ENCODE results near the gene KRTAP19-4. TPM values are rescaled to one million over a fixed set of nuclear protein-coding genes. Genes with fewer than 3 reads are reported as not detected.

Gene KRTAP19-4, protein sequence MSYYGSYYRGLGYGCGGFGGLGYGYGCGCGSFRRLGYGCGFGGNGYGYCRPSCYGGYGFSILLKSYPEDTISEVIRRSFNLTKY
- not detected for total RNA-seq (2013)
- polyA plus RNA-seq (not detected), polyA minus RNA-seq (not detected in 2 replicates), total RNA-seq (0 reads per million in 11 experiments)

GRCh38 chr21:30497065-30497464 lies at the start of gene KRTAP19-4:
TSS of gene KRTAP19-4 (minus strand) at chr21:30497165. CDS start at chr21:30497110, 55 bp downstream.
- WGBS (ENCODE audit: insufficient coverage) = 67% methylated on average over 2 of the region's 4 CpGs
- no peak within 1 kb of the TSS for H3K4me2 ChIP-seq (replicated peaks; ENCODE audit: extremely low read depth, low read length, poor library complexity, severe bottlenecking)

GRCh38 chr21:30541764-30542163 lies 44.8 kb upstream of the KRTAP19-4 start, which contains the start of gene KRTAP19-6:
TSS of gene KRTAP19-6 (minus strand) at chr21:30541864. CDS start at chr21:30541833, 31 bp downstream.
- peaks cover 8 to 12% of the 10 kb centered on the region in 2 donors for H3K9me3 ChIP-seq (replicated peaks in 1 of 2; ENCODE audit: control insufficient read depth in 1 of 2, insufficient read depth in 1 of 2, low read length in 2 of 2)
- no peaks in the 10 kb centered on the region for H4K20me1 ChIP-seq (ENCODE audit: insufficient read depth, low read length)
- H3K79me2 ChIP-seq (ENCODE audit: insufficient read depth, low read length) = no peaks in the 10 kb centered on the region
- H2AFZ ChIP-seq (ENCODE audit: insufficient read depth, low read depth, low read length, poor library complexity, severe bottlenecking) = no peak within 1 kb of the TSS
- H3K27ac ChIP-seq (ENCODE audit: low read depth in 1 of 2, low read length in 2 of 2) = no peak within 1 kb of the TSS
- peaks cover 0 to 3% (median 0%) of the 10 kb centered on the region in 3 donors for H3K27me3 Mint-ChIP-seq (ENCODE audit: low read depth in 3 of 3)
- no peak within 1 kb of the TSS for H3K27ac Mint-ChIP-seq
- DNase-seq = no peak
- no peaks in the 10 kb centered on the region for H3K4me1 ChIP-seq (ENCODE audit: control insufficient read depth in 1 of 2, insufficient read depth in 2 of 2, low read length in 2 of 2)
- no peaks in the 10 kb centered on the region for H3K4me1 Mint-ChIP-seq
- H3K9me3 Mint-ChIP-seq = peaks cover 0 to 14% (median 5%) of the 10 kb centered on the region in 7 donors
- H3K27me3 ChIP-seq (ENCODE audit: control insufficient read depth in 2 of 2, insufficient read depth in 2 of 2, low read length in 2 of 2) = no peaks in the 10 kb centered on the region
- no CpG with 5 or more reads among the region's 1 CpG for WGBS (ENCODE audit: insufficient coverage)
- H3K36me3 Mint-ChIP-seq = no peaks in the 10 kb centered on the region
- H3K4me3 ChIP-seq (replicated peaks in 1 of 3; ENCODE audit: low read depth in 2 of 3, low read length in 3 of 3) = no peak within 1 kb of the TSS
- no peak within 1 kb of the TSS for H3K4me3 Mint-ChIP-seq
- no peak for TF ChIP-seq CTCF (IDR thresholded peaks at IDR 0.05)
- no peaks in the 10 kb centered on the region for H3K36me3 ChIP-seq (replicated peaks in 1 of 2; ENCODE audit: control insufficient read depth in 1 of 2, insufficient read depth in 2 of 2, low read length in 2 of 2)
- H3K9ac ChIP-seq (ENCODE audit: insufficient read depth, low read length, poor library complexity, severe bottlenecking) = no peak within 1 kb of the TSS
- H3K4me2 ChIP-seq (replicated peaks; ENCODE audit: extremely low read depth, low read length, poor library complexity, severe bottlenecking) = no peak within 1 kb of the TSS
- intact Hi-C loops (cut with micrococcal nuclease) = no loop called here

More at GRCh38 chr21:30497065-30497464, at the start of gene KRTAP19-4:
- Histone ChIP-seq H3K9ac (ENCODE audit: insufficient read depth, low read length, poor library complexity, severe bottlenecking) (no peak within 1 kb of the TSS), H3K27ac (ENCODE audit: low read depth in 1 of 2, low read length in 2 of 2) (no peak within 1 kb of the TSS), H3K9me3 (replicated peaks in 1 of 2; ENCODE audit: control insufficient read depth in 1 of 2, insufficient read depth in 1 of 2, low read length in 2 of 2) (peaks cover 11 to 16% of the 10 kb centered on the region in 2 donors), H3K27me3 (ENCODE audit: control insufficient read depth in 2 of 2, insufficient read depth in 2 of 2, low read length in 2 of 2) (no peaks in the 10 kb centered on the region), H3K79me2 (ENCODE audit: insufficient read depth, low read length) (no peaks in the 10 kb centered on the region), H3K4me1 (ENCODE audit: control insufficient read depth in 1 of 2, insufficient read depth in 2 of 2, low read length in 2 of 2) (no peaks in the 10 kb centered on the region), H3K4me3 (replicated peaks in 1 of 3; ENCODE audit: low read depth in 2 of 3, low read length in 3 of 3) (no peak within 1 kb of the TSS), H3K36me3 (replicated peaks in 1 of 2; ENCODE audit: control insufficient read depth in 1 of 2, insufficient read depth in 2 of 2, low read length in 2 of 2) (no peaks in the 10 kb centered on the region), H4K20me1 (ENCODE audit: insufficient read depth, low read length) (no peaks in the 10 kb centered on the region), H2AFZ (ENCODE audit: insufficient read depth, low read depth, low read length, poor library complexity, severe bottlenecking) (no peak within 1 kb of the TSS)
- Mint-ChIP-seq H3K27me3 (ENCODE audit: low read depth in 3 of 3) (peaks cover 0 to 2% (median 0%) of the 10 kb centered on the region in 3 donors), H3K36me3 (no peaks in the 10 kb centered on the region), H3K4me3 (no peak within 1 kb of the TSS), H3K27ac (no peak within 1 kb of the TSS), H3K4me1 (no peaks in the 10 kb centered on the region), H3K9me3 (peaks cover 0 to 14% (median 6%) of the 10 kb centered on the region in 7 donors)
- intact Hi-C loops (cut with micrococcal nuclease) = no loop called here
- no peak for TF ChIP-seq CTCF (IDR thresholded peaks at IDR 0.05)
- DNase-seq = no peak

Data from CD14-positive monocyte (primary cell).